Measurements from ENCODE around the gene NATD1.
A peak's percentile ranks its signal among the peaks of the same experiment; 100 is the strongest.

The NATD1 gene

DNA sequence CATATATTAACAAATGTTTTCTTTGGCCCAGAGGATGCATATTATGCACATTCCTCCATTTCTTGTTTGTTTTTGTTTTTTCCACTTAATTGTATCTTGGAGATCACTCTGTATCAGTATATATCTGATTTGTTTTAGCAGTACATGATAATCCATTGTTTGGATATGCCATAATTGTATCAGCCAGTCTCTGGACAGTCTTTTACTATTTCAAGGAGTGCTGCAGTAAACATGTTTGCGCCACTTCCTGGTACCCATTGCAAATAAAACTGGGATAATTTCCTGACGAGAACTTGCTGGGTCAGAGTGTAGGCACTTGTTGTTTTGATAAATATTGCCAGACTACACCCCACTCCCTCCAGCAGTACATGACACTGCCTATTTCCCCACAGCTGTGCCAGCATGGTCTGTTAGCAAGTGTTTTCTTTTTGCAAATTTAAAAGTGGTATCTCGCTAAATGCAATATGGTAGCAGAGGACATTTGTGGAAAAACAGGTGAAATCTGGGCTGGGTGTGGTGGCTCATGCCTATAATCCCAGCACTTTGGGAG, 34.3 kb downstream of the NATD1 start:
- DNase-seq, result no peak

- no peak for DNase-seq
Observed at GRCh38 chr17:21218101-21218500, 35.1 kb downstream of the NATD1 start.

- DNase-seq, result no peak
Observed at GRCh38 chr17:21217346-21217745, 35.9 kb downstream of the NATD1 start.

- no peak for DNase-seq
Observed at GRCh38 chr17:21215935-21216334, 37.3 kb downstream of the NATD1 start.

GRCh38 chr17:21214777-21215541, 38.3 kb downstream of the NATD1 start:
- DNase-seq, result peak in 7 of 58 donors; percentile 37 to 68 (median 54)

GRCh38 chr17:21214015-21214776, 39.0 kb downstream of the NATD1 start, which contains the start of gene TMEM11:
TSS of gene TMEM11 (minus strand) at chr17:21214161. CDS start at chr17:21214152, 9 bp downstream.
- DNase-seq, result peak; percentile 66 to 98 (median 94)

DNA sequence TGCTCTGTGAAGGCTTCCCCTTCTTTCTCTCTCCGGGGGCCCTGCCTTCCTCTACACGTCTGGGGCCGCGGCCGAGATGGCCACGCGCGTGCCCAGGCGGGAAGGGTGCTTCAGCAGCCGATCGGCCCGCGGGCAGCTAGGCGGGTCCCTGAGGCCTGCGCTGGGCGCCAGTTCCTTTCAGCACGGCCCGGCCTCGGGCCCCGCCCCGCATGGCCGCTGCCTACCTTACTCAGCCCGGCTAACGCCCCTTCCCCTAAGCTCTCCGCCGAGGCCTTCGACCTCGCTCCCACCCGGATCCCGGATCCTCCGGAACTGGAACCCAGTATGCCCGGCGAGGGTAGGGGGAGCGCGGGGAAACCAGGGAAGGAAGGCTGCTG, 39.6 kb downstream of the NATD1 start:
- DNase-seq, result peak in 4 of 58 donors; percentile 32 to 53 (median 44)

GRCh38 chr17:21212826-21213637, 40.2 kb downstream of the NATD1 start:
- DNase-seq, result no peak

DNA sequence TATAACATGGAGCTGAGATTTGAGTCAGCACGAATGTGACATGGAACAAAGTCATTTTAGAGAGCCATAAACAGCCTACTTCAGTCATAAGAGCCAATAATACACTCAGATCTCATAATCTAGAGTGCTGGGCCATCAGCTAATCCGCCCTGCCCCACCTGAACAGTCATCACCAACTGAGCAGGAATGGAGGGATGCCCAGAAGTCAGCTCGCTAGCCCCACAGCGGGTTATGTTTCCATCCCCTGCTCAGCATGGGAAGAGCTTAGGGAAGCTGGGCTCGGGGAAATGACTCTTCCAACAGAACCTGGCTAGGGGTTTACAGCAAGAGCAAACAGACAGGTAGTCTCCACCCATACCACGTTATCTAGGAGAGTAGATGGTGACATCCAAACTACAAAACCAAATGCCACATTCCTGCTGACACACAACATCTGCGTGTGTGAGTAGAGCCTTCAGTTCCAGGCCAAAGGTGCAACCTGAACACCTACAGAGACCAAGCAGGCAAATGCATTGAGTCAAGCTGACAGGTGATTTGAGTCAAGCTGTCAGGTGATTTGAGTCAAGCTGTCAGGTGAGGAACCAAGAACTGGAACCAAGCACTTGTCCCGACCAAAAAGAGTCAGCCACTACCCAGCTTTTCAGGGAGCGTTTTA, 41.3 kb downstream of the NATD1 start:
- DNase-seq, result no peak

- DNase-seq, result no peak
Observed at GRCh38 chr17:21210411-21211076, 42.7 kb downstream of the NATD1 start.

- DNase-seq, result no peak
Observed at GRCh38 chr17:21209511-21210175, 43.6 kb downstream of the NATD1 start.

DNA sequence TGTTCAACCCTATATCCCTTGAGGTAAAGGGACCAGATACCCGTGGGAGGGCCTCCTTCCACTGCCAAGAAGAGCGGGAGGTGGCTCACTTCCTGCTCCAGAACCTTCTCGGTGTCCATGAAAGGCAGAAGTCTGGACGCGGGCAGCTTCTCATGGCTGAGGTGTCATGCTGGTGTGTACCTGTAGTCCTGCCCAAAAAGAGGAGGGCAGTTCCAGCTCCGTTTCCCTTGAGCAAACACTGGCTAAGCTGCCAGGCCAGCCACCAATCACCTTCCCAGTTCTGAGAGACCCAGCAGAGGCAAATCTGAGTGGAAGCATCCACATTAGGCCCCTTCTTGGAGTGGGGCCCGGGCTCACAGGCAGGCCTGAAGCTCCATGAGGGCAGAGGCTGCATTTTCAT, 44.9 kb downstream of the NATD1 start:
- DNase-seq, result no peak

- DNase-seq, result no peak
Observed at GRCh38 chr17:21204935-21205334, 48.3 kb downstream of the NATD1 start.

DNA sequence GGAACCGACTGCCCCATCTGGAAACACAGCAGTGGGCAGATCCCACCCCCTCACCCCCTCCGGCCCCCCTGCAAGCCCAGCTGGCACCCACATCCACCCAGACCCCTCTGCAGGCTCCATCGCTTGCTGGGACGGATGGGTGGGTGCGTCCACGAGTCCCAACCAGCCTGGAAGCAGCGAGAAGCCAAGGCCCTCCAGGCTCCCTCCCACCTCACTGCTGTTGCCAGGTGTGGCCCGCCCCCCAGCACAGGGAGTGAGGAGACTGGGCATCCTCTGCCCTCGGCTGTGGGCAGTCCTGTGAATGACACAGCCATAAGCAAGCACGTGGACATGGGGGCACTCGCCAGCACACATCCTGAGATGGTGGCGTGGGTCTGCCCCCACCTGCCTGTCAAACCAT, 50.7 kb downstream of the NATD1 start:
- DNase-seq, result no peak

GRCh38 chr17:21201874-21202273, 51.3 kb downstream of the NATD1 start:
- no peak for DNase-seq

GRCh38 chr17:21201298-21201595, 52.0 kb downstream of the NATD1 start:
- no peak for DNase-seq

- no peak for DNase-seq
Observed at GRCh38 chr17:21200590-21201297, 52.5 kb downstream of the NATD1 start.

GRCh38 chr17:21199856-21200255, 53.4 kb downstream of the NATD1 start:
- DNase-seq, result no peak

- DNase-seq, result no peak
Observed at GRCh38 chr17:21199311-21199710, 53.9 kb downstream of the NATD1 start.
